Measurements from ENCODE around the gene PGLYRP4.
A peak's percentile ranks its signal among the peaks of the same experiment; 100 is the strongest.

Gene PGLYRP4

GRCh38 chr1:153375511-153375910 is 26.9 kb upstream of the PGLYRP4 start, which contains the start of gene S100A12:
Gene S100A12, minus strand, starts transcription at chr1:153375621. Its CDS starts 1,029 bp downstream, at chr1:153374592.
- no peak for DNase-seq

GRCh38 chr1:153374071-153374470 is 25.4 kb upstream of the PGLYRP4 start:
- no peak for DNase-seq

- DNase-seq = no peak
Measured at GRCh38 chr1:153372571-153372970, 23.9 kb upstream of the PGLYRP4 start.

GRCh38 chr1:153371231-153371630 is 22.6 kb upstream of the PGLYRP4 start:
- DNase-seq = no peak

- DNase-seq = no peak
Measured at GRCh38 chr1:153370146-153370545, 21.5 kb upstream of the PGLYRP4 start.

- DNase-seq = no peak
Measured at GRCh38 chr1:153368495-153368894, 19.9 kb upstream of the PGLYRP4 start.

- no peak for DNase-seq
Measured at GRCh38 chr1:153367090-153367489, 18.4 kb upstream of the PGLYRP4 start.

GRCh38 chr1:153366261-153366660 is 17.6 kb upstream of the PGLYRP4 start:
- no peak for DNase-seq

- DNase-seq = no peak
Measured at GRCh38 chr1:153365696-153366095, 17.1 kb upstream of the PGLYRP4 start.

- DNase-seq = no peak
Measured at GRCh38 chr1:153364766-153365666, 16.4 kb upstream of the PGLYRP4 start.

GRCh38 chr1:153364156-153364555 is 15.5 kb upstream of the PGLYRP4 start:
- no peak for DNase-seq

GRCh38 chr1:153363641-153364040 is 15.0 kb upstream of the PGLYRP4 start:
- DNase-seq = no peak

GRCh38 chr1:153362187-153362775 is 13.6 kb upstream of the PGLYRP4 start:
- DNase-seq = no peak

- DNase-seq = no peak
Measured at GRCh38 chr1:153361480-153362109, 13.0 kb upstream of the PGLYRP4 start.

GRCh38 chr1:153360592-153361479 is 12.2 kb upstream of the PGLYRP4 start:
- no peak for DNase-seq

- DNase-seq = no peak
Measured at GRCh38 chr1:153360190-153360589, 11.5 kb upstream of the PGLYRP4 start.

GRCh38 chr1:153359241-153359640 is 10.6 kb upstream of the PGLYRP4 start:
- DNase-seq = no peak

- no peak for DNase-seq
Measured at GRCh38 chr1:153358691-153358975, 10.0 kb upstream of the PGLYRP4 start.

GRCh38 chr1:153357853-153358690 is 9.4 kb upstream of the PGLYRP4 start, which contains the start of gene S100A9:
Gene S100A9, plus strand, starts transcription at chr1:153357854. Its CDS starts 430 bp downstream, at chr1:153358284.
- no peak for DNase-seq

- peak; percentile 64 for DNase-seq
Measured at GRCh38 chr1:153357076-153357852, 8.6 kb upstream of the PGLYRP4 start.
